IMR-90 (cell line): ENCODE data around the gene CHST3.

ENCODE experiments used
- MAFK ChIP-seq: IDR thresholded peaks from 2 replicates; pipeline ENCODE4 v1.6.1; 2012; ENCODE audit warnings: low read depth, low read length, improper control_type of control experiment
- MXI1 ChIP-seq: IDR thresholded peaks from 2 replicates; pipeline ENCODE4 v1.6.1; 2012; ENCODE audit warnings: low read depth, mild to moderate bottlenecking, low read length, moderate library complexity, borderline replicate concordance
- POLR2A ChIP-seq: IDR thresholded peaks from 2 replicates; pipeline ENCODE4 v1.6.1; 2012; ENCODE audit warnings: mild to moderate bottlenecking, low read depth, low read length
- RCOR1 ChIP-seq: IDR thresholded peaks from 2 replicates; pipeline ENCODE4 v1.6.1; 2012; ENCODE audit warnings: mild to moderate bottlenecking, low read length, improper control_type of control experiment; ENCODE audit not compliant: insufficient replicate concordance
- RFX5 ChIP-seq: IDR thresholded peaks from 2 replicates; pipeline ENCODE4 v1.8.0; 2012; ENCODE audit warnings: low read depth, mild to moderate bottlenecking, low read length, moderate library complexity
- TF ChIP-seq, protein P1 (sequence below): conservative IDR thresholded peaks from 2 replicates; pipeline ENCODE4 v1.5.1; 2012; ENCODE audit warnings: mild to moderate bottlenecking, low read depth, low read length, improper control_type of control experiment
- TF ChIP-seq, protein P2 (sequence below): fragments of 150-350 bp; IDR thresholded peaks from 2 replicates; pipeline ENCODE4 v1.6.1; 2016; ENCODE audit warnings: low read depth, mild to moderate bottlenecking, low read length, moderate library complexity, borderline replicate concordance

DNA sequence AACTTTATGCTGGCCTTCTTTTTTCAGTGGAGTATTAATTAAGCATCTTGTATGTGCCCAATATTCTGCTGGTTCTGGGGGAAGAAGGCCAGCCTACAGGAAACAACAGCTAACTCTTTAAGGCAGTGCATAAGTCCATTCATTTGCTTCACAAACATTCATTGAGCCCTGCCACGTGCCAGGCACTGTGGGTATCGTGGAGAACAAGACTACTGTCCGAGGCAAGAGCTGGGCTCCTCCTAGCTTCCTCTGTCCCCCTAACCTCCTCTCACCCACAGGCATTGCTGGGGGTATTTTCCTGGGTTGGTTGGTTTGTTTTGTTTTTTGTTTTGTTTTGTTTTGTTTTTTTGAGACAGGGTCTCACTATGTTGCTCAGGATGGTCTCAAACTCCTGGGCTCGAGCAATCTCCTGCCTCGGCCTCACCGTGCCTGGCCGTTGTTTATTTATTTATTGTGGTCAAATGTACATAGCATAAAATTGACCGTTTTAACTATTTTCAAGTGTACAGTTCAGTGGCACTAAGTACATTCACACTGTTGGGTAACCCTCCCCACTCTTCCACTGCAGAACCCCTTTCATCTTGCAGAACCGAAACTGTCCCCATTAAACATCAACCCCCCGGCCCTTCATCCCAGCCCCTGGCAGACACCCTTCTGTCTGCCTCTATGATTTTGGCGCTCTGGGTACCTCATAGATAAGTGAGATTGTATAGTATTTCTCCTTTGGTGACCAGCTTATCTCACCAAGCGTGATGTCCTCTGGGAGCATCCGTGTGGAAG, 32.6 kb downstream of the CHST3 start:
- TF ChIP-seq, protein P1, sequence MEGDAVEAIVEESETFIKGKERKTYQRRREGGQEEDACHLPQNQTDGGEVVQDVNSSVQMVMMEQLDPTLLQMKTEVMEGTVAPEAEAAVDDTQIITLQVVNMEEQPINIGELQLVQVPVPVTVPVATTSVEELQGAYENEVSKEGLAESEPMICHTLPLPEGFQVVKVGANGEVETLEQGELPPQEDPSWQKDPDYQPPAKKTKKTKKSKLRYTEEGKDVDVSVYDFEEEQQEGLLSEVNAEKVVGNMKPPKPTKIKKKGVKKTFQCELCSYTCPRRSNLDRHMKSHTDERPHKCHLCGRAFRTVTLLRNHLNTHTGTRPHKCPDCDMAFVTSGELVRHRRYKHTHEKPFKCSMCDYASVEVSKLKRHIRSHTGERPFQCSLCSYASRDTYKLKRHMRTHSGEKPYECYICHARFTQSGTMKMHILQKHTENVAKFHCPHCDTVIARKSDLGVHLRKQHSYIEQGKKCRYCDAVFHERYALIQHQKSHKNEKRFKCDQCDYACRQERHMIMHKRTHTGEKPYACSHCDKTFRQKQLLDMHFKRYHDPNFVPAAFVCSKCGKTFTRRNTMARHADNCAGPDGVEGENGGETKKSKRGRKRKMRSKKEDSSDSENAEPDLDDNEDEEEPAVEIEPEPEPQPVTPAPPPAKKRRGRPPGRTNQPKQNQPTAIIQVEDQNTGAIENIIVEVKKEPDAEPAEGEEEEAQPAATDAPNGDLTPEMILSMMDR: no peak
- TF ChIP-seq MAFK (no peak), POLR2A (no peak), RCOR1 (no peak), RFX5 (no peak), MXI1 (no peak)
- TF ChIP-seq, protein P2, sequence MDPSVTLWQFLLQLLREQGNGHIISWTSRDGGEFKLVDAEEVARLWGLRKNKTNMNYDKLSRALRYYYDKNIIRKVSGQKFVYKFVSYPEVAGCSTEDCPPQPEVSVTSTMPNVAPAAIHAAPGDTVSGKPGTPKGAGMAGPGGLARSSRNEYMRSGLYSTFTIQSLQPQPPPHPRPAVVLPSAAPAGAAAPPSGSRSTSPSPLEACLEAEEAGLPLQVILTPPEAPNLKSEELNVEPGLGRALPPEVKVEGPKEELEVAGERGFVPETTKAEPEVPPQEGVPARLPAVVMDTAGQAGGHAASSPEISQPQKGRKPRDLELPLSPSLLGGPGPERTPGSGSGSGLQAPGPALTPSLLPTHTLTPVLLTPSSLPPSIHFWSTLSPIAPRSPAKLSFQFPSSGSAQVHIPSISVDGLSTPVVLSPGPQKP: no peak
